ENCODE results near the gene CAMP. TPM values are rescaled to one million over a fixed set of nuclear protein-coding genes. Genes with fewer than 3 reads are reported as not detected.

The CAMP gene
- total RNA-seq, 1 donor: not detected

DNA sequence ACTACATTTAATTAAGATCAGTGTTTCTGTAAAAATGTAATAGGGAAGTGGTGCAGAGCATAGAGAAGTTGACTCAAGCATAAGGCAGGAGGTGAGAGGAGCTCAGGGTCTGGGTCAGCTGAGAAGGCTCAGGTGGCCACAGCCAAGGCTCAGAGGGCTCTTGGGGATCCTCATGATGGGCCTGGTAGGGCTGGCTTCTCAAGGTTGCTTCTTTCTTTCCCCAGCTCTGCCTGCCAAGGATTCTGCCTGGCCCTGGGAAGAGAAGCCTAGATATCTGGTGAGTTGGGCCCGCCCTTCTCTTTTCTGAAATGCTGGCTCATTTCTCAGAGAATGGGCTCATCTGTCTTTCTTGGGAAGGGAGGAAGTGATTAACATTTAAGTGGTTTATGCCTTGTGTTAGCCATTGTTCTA lies 24.1 kb downstream of the CAMP start:
- TF ChIP-seq, protein P1, sequence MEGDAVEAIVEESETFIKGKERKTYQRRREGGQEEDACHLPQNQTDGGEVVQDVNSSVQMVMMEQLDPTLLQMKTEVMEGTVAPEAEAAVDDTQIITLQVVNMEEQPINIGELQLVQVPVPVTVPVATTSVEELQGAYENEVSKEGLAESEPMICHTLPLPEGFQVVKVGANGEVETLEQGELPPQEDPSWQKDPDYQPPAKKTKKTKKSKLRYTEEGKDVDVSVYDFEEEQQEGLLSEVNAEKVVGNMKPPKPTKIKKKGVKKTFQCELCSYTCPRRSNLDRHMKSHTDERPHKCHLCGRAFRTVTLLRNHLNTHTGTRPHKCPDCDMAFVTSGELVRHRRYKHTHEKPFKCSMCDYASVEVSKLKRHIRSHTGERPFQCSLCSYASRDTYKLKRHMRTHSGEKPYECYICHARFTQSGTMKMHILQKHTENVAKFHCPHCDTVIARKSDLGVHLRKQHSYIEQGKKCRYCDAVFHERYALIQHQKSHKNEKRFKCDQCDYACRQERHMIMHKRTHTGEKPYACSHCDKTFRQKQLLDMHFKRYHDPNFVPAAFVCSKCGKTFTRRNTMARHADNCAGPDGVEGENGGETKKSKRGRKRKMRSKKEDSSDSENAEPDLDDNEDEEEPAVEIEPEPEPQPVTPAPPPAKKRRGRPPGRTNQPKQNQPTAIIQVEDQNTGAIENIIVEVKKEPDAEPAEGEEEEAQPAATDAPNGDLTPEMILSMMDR (IDR thresholded peaks at IDR 0.05; ENCODE audit: insufficient read depth, low read depth, low read length): no peak
- no peak for DNase-seq (ENCODE audit: low read depth)
- no peak overlapping the region for H3K4me3 ChIP-seq (ENCODE audit: low read depth, low read length)

DNA sequence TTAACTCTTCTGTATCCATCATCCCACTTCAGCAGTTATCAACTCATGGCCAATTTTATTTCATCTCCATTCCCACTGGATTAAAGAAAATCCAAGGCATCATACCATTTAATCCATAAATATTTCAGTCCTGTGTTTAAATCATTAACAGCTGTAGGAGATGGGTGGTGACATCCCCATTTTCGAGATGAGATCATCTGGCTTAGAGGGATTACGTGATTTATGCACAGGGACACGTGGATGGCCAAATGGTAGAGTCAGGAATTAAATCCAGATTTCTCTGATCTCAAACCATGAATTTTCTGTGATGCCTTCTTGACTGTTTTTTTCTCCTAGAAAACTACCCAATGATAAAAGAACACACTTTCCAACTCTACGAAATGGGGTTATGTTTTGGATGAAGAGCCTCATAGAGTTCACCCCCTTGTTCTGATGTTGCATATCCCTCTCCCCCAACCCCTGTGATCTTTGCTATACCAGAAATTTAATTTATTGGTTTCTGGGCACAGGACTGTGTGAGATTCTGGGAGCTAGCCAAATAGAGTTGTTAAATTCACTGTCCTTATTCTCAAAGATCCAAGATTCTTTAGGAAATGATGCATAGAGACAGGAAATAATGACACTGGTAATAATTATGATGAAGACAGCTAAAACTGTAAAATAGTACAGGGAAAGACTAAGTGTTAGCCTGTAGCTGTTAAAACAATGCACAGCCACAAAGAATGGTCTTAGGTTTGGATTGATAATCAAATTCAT lies 25.0 kb downstream of the CAMP start:
- H3K4me3 ChIP-seq (ENCODE audit: low read depth, low read length): no peak overlapping the region
- DNase-seq (ENCODE audit: low read depth): peak; percentile 36
- TF ChIP-seq, protein P1 (IDR thresholded peaks at IDR 0.05; ENCODE audit: insufficient read depth, low read depth, low read length): no peak

DNA sequence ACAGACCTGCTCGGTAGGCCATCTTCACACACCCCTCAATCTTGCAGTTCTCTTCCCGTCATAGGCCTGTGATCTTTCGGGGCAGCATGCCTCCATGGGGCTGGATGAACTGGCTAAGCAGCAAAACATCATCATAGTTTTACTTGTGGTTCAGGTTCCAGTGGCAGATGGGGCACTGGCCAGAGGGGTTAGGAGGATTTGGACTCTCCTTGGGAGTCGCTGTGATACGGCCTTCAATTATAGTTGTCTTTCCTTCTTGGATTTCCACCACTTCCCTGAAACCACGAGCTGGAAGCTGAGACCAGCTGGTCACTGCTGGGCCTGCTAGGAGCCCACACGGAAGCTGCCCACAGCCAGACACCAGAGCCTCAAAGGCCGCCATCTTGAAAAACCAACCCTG lies 33.3 kb downstream of the CAMP start:
- H3K4me3 ChIP-seq (ENCODE audit: low read depth, low read length): no peak overlapping the region
- TF ChIP-seq, protein P1 (IDR thresholded peaks at IDR 0.05; ENCODE audit: insufficient read depth, low read depth, low read length): no peak
- DNase-seq (ENCODE audit: low read depth): no peak

DNA sequence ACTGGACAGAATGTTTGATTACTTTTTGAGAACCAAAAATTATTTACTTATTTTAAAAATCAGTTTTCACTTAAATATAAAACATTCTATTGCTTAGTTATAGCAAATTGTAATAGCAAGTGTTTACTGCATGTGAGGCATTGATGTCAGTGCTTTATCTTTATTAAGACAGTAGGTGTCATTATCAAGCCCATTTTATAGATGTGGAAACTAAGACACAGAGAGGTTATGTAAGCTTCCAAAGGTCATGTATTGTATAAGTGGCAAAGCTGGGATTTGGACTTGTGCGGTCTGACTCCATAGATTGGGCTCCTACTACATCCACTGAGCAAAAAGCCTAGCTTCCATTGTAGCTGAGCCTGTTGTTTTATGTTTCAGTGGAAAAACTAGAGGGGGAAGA lies 35.2 kb downstream of the CAMP start:
- TF ChIP-seq, protein P1 (IDR thresholded peaks at IDR 0.05; ENCODE audit: insufficient read depth, low read depth, low read length): no peak
- no peak overlapping the region for H3K4me3 ChIP-seq (ENCODE audit: low read depth, low read length)
- DNase-seq (ENCODE audit: low read depth): no peak

DNA sequence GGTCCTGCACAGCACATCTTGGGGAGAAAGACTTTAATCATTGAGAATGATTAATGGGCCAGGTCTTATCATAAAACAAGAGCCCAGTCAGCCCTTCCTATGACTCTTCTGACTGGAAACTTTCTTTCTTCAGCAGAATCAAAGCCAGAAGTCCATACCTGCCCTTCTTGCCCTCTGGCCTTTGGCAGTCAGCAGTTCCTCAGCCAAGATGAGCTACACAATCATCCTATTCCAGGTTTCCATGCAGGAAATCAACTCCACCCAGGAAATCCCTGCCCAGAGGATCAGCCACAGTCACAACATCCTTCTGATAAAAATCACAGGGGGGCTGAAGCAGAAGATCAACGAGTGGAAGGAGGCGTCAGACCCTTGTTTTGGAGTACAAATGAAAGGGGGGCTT lies 44.5 kb downstream of the CAMP start:
- no peak overlapping the region for H3K4me3 ChIP-seq (ENCODE audit: low read depth, low read length)
- no peak for DNase-seq (ENCODE audit: low read depth)
- TF ChIP-seq, protein P1 (IDR thresholded peaks at IDR 0.05; ENCODE audit: insufficient read depth, low read depth, low read length): no peak

DNA sequence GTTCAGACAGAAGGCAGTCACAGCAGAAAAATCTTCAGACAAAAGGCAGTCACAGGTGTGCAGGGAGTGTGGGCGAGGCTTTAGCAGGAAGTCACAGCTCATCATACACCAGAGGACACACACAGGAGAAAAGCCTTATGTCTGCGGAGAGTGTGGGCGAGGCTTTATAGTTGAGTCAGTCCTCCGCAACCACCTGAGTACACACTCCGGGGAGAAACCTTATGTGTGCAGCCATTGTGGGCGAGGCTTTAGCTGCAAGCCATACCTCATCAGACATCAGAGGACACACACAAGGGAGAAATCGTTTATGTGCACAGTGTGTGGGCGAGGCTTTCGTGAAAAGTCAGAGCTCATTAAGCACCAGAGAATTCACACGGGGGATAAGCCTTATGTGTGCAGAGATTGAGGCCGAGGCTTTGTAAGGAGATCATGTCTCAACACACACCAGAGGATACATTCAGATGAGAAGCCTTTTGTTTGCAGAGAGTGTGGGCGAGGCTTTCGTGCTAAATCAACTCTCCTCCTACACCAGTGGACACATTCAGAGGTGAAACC lies 45.2 kb downstream of the CAMP start:
- TF ChIP-seq, protein P1 (IDR thresholded peaks at IDR 0.05; ENCODE audit: insufficient read depth, low read depth, low read length): no peak
- DNase-seq (ENCODE audit: low read depth): no peak
- no peak overlapping the region for H3K4me3 ChIP-seq (ENCODE audit: low read depth, low read length)

All from fibroblast of villous mesenchyme (primary cell).